Measurements from ENCODE around the gene GNAS. TPM values are rescaled to one million over a fixed set of nuclear protein-coding genes. Genes with fewer than 3 reads are reported as not detected.
"Not testable (repeated sequence)": the region's sequence is repeated elsewhere in the genome, so short reads cannot be mapped to it uniquely, and the experiment has no call there.

The GNAS gene
- 286 and 344 TPM in 2 replicates for total RNA-seq (2014; rRNA removed; shearing (Covaris generic))

- DNase-seq (ENCODE audit: low read depth) = peak; percentile 76
These were observed at the start of gene GNAS for GRCh38 chr20:58852543-58853271. Gene GNAS (plus strand): TSS chr20:58852716.

- DNase-seq (ENCODE audit: low read depth) = no peak
These were observed 49.0 kb upstream of the GNAS start for GRCh38 chr20:58803533-58803932.

- DNase-seq (ENCODE audit: low read depth) = no peak
These were observed 44.7 kb upstream of the GNAS start for GRCh38 chr20:58807801-58808200.

GRCh38 chr20:58808271-58809046 lies 44.1 kb upstream of the GNAS start:
- peak; percentile 26 for DNase-seq (ENCODE audit: low read depth)

GRCh38 chr20:58810116-58810878 lies 42.2 kb upstream of the GNAS start:
- DNase-seq (ENCODE audit: low read depth) = peak; percentile 48

GRCh38 chr20:58810879-58811250 lies 41.7 kb upstream of the GNAS start:
- DNase-seq (ENCODE audit: low read depth) = no peak

- no peak for DNase-seq (ENCODE audit: low read depth)
These were observed 41.2 kb upstream of the GNAS start for GRCh38 chr20:58811334-58811733.

- DNase-seq (ENCODE audit: low read depth) = no peak
These were observed 39.1 kb upstream of the GNAS start for GRCh38 chr20:58813369-58813768.

- no peak for DNase-seq (ENCODE audit: low read depth)
These were observed 37.1 kb upstream of the GNAS start for GRCh38 chr20:58815448-58815847.

GRCh38 chr20:58816051-58816450 lies 36.5 kb upstream of the GNAS start:
- no peak for DNase-seq (ENCODE audit: low read depth)

GRCh38 chr20:58816957-58817651 lies 35.4 kb upstream of the GNAS start:
- no peak for DNase-seq (ENCODE audit: low read depth)

- DNase-seq (ENCODE audit: low read depth) = no peak
These were observed 34.8 kb upstream of the GNAS start for GRCh38 chr20:58817748-58818147.

- peak; percentile 93 for DNase-seq (ENCODE audit: low read depth)
These were observed 33.8 kb upstream of the GNAS start for GRCh38 chr20:58818586-58819285.

GRCh38 chr20:58819921-58820320 lies 32.6 kb upstream of the GNAS start:
- no peak for DNase-seq (ENCODE audit: low read depth)

- DNase-seq (ENCODE audit: low read depth) = not testable (repeated sequence)
These were observed 32.0 kb upstream of the GNAS start for GRCh38 chr20:58820515-58820914.

GRCh38 chr20:58822149-58822548 lies 30.4 kb upstream of the GNAS start:
- DNase-seq (ENCODE audit: low read depth) = no peak

- DNase-seq (ENCODE audit: low read depth) = no peak
These were observed 29.5 kb upstream of the GNAS start for GRCh38 chr20:58822748-58823730.

- DNase-seq (ENCODE audit: low read depth) = no peak
These were observed 27.7 kb upstream of the GNAS start for GRCh38 chr20:58824843-58825242.

- no peak for DNase-seq (ENCODE audit: low read depth)
These were observed 27.1 kb upstream of the GNAS start for GRCh38 chr20:58825450-58825849.

- DNase-seq (ENCODE audit: low read depth) = no peak
These were observed 26.2 kb upstream of the GNAS start for GRCh38 chr20:58826271-58826670.
